ENCODE data around the gene RAB13. TPM values are rescaled to one million over a fixed set of nuclear protein-coding genes. Genes with fewer than 3 reads are reported as not detected.
"Not testable (repeated sequence)": the region's sequence is repeated elsewhere in the genome, so short reads cannot be mapped to it uniquely, and the experiment has no call there.

The RAB13 gene
- total RNA-seq (9.7 and 10.5 TPM in 2 replicates), polyA plus RNA-seq (0.09 and 0.50 TPM in 2 replicates), polyA minus RNA-seq (not detected in 2 replicates)
- 2.0 TPM for total RNA-seq (2013)

DNA sequence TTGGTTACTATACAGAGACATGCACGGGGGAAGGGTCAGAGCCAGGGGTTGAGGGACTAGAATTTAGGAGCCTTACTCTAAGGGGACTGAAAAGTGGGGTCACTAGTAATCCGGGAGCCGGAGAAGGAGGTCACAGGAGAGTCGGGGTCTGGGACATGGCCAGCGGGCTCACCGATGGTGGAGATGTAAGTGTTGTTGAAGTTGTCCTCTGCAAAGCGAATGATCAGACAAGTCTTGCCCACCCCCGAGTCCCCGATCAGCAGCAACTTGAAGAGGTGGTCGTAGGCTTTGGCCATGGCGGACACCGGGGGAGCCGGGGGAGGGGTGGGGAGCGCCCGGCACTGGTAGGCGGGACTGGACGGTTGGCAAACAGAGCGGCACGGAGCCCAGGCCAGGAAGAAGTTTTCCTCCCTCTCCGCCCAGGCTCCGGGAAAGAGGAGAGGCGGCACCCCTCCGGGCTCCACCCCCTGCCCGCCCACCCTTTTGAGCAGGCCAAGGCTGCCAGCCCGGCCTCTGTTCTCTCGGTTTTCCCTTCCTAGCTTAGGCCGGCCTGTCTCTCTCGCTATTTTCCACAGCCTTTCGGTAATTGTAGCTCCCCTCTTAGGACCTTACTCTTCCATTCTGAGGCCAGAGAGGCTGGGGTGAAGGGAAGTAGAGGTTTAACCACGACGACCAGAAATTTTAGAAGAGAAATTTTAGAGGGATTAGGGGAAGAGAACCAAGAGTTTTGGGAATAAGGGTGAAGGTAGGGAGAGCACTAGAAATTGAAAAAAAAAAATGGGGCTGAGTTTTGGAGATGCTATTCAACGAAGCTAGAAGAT, at the start of gene RAB13:
RAB13 (minus strand) TSS at position 399 of the 821 bp plus-strand sequence; CDS start at position 296, 103 bp downstream.
- POLR2A ChIA-PET: interaction anchor here (0.6 to 3.7 kb wide), 14 partner anchors 9 to 446 kb away, joined by 3 to 18 read pairs (median 8); partner anchors contain the start of genes CREB3L4, CRTC2, DENND4B and GATAD2B

DNA sequence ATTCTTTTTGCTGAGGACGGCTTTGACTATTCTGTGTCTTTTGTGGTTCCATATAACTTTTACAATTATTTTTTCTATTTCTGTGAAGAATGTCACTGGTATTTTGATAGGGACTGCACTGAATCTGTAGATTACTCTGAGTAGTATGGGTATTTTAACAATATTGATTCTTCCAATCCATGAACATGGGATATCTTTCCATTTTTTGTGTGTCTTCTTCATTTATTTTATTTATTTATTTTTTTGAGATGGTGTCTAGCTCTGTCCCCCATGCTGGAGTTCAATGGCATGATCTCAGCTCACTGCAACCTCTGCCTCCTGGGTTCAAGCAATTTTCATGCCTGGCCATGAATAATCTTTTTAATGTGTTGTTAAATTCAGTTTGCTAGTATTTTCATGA, 47.6 kb upstream of the RAB13 start:
- H3K27me3 Mint-ChIP-seq; H3K36me3 ChIP-seq (replicated peaks in 1 of 2; ENCODE audit: control extremely low read depth in 1 of 2, control insufficient read depth in 1 of 2, extremely low read depth in 1 of 2, insufficient read depth in 2 of 2, low read length in 1 of 2); POLR2A ChIA-PET; DNase-seq; ATAC-seq (ENCODE audit: low read depth); H3K4me3 Mint-ChIP-seq; H3K4me2 ChIP-seq (replicated peaks; ENCODE audit: low read depth, low read length, poor library complexity, severe bottlenecking); H3K9me3 ChIP-seq (ENCODE audit: control extremely low read depth in 1 of 3, control insufficient read depth in 2 of 3, insufficient read depth in 1 of 3, low read length in 2 of 3); H3K4me1 ChIP-seq (ENCODE audit: control insufficient read depth in 2 of 2, insufficient read depth in 2 of 2, low read length in 2 of 2); intact Hi-C loops (cut with micrococcal nuclease); H4K20me1 ChIP-seq (ENCODE audit: control insufficient read depth, insufficient read depth, low read length, poor library complexity, severe bottlenecking); H3K27ac Mint-ChIP-seq; CTCF ChIA-PET; H3K4me3 ChIP-seq (ENCODE audit: control extremely low read depth in 1 of 5, extremely low read depth in 1 of 5, insufficient read depth in 1 of 5, low read depth in 2 of 5, low read length in 4 of 5); H3K27me3 ChIP-seq (replicated peaks in 1 of 4; ENCODE audit: control extremely low read depth in 1 of 4, control insufficient read depth in 3 of 4, insufficient read depth in 4 of 4, low read length in 3 of 4); H3K27ac ChIP-seq (ENCODE audit: low read length in 2 of 2); H3K9ac ChIP-seq (ENCODE audit: low read length); H3K79me2 ChIP-seq (ENCODE audit: control insufficient read depth, insufficient read depth, low read length); H3K4me1 Mint-ChIP-seq; H3K9me3 Mint-ChIP-seq (ENCODE audit: insufficient read depth); H2AFZ ChIP-seq (ENCODE audit: insufficient read depth, low read depth, low read length, poor library complexity, severe bottlenecking): not testable (repeated sequence)
- WGBS (ENCODE audit: insufficient coverage): no CpG with 5 or more reads among the region's 1 CpG

More for the DNA sequence above, at the start of gene RAB13:
- DNase-seq (no peak), ATAC-seq (ENCODE audit: low read depth) (no peak)
- Histone ChIP-seq H4K20me1 (ENCODE audit: control insufficient read depth, insufficient read depth, low read length, poor library complexity, severe bottlenecking) (no peaks in the 10 kb centered on the region), H3K79me2 (ENCODE audit: control insufficient read depth, insufficient read depth, low read length) (peaks cover 10% of the 10 kb centered on the region), H3K27me3 (replicated peaks in 1 of 4; ENCODE audit: control extremely low read depth in 1 of 4, control insufficient read depth in 3 of 4, insufficient read depth in 4 of 4, low read length in 3 of 4) (no peaks in the 10 kb centered on the region), H3K4me3 (ENCODE audit: control extremely low read depth in 1 of 5, extremely low read depth in 1 of 5, insufficient read depth in 1 of 5, low read depth in 2 of 5, low read length in 4 of 5) (peak within 1 kb of the TSS; percentile 21 to 66 (median 48)), H3K9me3 (ENCODE audit: control extremely low read depth in 1 of 3, control insufficient read depth in 2 of 3, insufficient read depth in 1 of 3, low read length in 2 of 3) (no peaks in the 10 kb centered on the region), H3K4me1 (ENCODE audit: control insufficient read depth in 2 of 2, insufficient read depth in 2 of 2, low read length in 2 of 2) (peaks cover 21 to 34% of the 10 kb centered on the region in 2 donors), H3K36me3 (replicated peaks in 1 of 2; ENCODE audit: control extremely low read depth in 1 of 2, control insufficient read depth in 1 of 2, extremely low read depth in 1 of 2, insufficient read depth in 2 of 2, low read length in 1 of 2) (peaks cover 0 to under 1% of the 10 kb centered on the region in 2 experiments), H3K27ac (ENCODE audit: low read length in 2 of 2) (peak within 1 kb of the TSS; percentile 67 to 79), H3K9ac (ENCODE audit: low read length) (peak within 1 kb of the TSS; percentile 34), H2AFZ (ENCODE audit: insufficient read depth, low read depth, low read length, poor library complexity, severe bottlenecking) (peak within 1 kb of the TSS; percentile 87), H3K4me2 (replicated peaks; ENCODE audit: low read depth, low read length, poor library complexity, severe bottlenecking) (peak within 1 kb of the TSS; percentile 86)
- Mint-ChIP-seq H3K27ac (peak within 1 kb of the TSS; percentile 93), H3K4me3 (peak within 1 kb of the TSS; percentile 85), H3K4me1 (peaks cover 36% of the 10 kb centered on the region), H3K9me3 (ENCODE audit: insufficient read depth) (no peaks in the 10 kb centered on the region), H3K27me3 (no peaks in the 10 kb centered on the region)
- TF ChIP-seq EZH2 (IDR thresholded peaks at IDR 0.05; ENCODE audit: borderline replicate concordance, insufficient read depth, low read depth, low read length, poor library complexity, severe bottlenecking): no peak
- TF ChIP-seq, protein P1, sequence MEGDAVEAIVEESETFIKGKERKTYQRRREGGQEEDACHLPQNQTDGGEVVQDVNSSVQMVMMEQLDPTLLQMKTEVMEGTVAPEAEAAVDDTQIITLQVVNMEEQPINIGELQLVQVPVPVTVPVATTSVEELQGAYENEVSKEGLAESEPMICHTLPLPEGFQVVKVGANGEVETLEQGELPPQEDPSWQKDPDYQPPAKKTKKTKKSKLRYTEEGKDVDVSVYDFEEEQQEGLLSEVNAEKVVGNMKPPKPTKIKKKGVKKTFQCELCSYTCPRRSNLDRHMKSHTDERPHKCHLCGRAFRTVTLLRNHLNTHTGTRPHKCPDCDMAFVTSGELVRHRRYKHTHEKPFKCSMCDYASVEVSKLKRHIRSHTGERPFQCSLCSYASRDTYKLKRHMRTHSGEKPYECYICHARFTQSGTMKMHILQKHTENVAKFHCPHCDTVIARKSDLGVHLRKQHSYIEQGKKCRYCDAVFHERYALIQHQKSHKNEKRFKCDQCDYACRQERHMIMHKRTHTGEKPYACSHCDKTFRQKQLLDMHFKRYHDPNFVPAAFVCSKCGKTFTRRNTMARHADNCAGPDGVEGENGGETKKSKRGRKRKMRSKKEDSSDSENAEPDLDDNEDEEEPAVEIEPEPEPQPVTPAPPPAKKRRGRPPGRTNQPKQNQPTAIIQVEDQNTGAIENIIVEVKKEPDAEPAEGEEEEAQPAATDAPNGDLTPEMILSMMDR (IDR thresholded peaks at IDR 0.05): no peak
- intact Hi-C loops (cut with micrococcal nuclease): loop anchor here (1.0 to 5.0 kb wide), 9 partner anchors 9 to 475 kb away; partner anchors contain the start of genes GATAD2B and JTB
- 2% methylated on average over 21 of the region's 32 CpGs for WGBS (ENCODE audit: insufficient coverage)
- CTCF ChIA-PET: interaction anchor here (0.7 to 6.2 kb wide), 44 partner anchors 9 to 475 kb away, joined by 3 to 103 read pairs (median 5); partner anchors contain the start of genes CREB3L4, DENND4B, JTB and NPR1
